Neural progenitor cell (in vitro differentiated cells): ENCODE results near the gene RFX1. TPM values are rescaled to one million over a fixed set of nuclear protein-coding genes. Genes with fewer than 3 reads are reported as not detected.

Experiments used
- DNase-seq: peaks from one replicate; pipeline ENCODE4 v3.0.0-alpha.2; 2016; ENCODE audit warnings: low spot score
- H2AFZ ChIP-seq: fragments of 200-600 bp; sonication (generic); replicated peaks from 2 replicates; pipeline ENCODE4 v1.6.1; 2016; ENCODE audit warnings: antibody characterized with exemption
- H3F3A ChIP-seq: fragments of 200-600 bp; sonication (generic); 2 replicates; pipeline ENCODE4 v1.6.1; 2016; ENCODE audit warnings: antibody characterized with exemption, low read depth
- H3K27ac ChIP-seq: fragments of 200-600 bp; sonication (generic); 2 replicates; pipeline ENCODE4 v1.5.1; 2016; ENCODE audit warnings: mild to moderate bottlenecking
- H3K27me3 ChIP-seq: fragments of 200-600 bp; sonication (generic); 2 replicates; pipeline ENCODE4 v1.6.1; 2016; ENCODE audit warnings: mild to moderate bottlenecking, moderate library complexity
- H3K36me3 ChIP-seq: fragments of 200-600 bp; sonication (generic); 2 replicates; pipeline ENCODE4 v1.5.1; 2016
- H3K4me1 ChIP-seq: fragments of 200-600 bp; sonication (generic); 2 replicates; pipeline ENCODE4 v1.6.1; 2016; ENCODE audit warnings: mixed run types
- H3K4me2 ChIP-seq: fragments of 200-600 bp; sonication (generic); 2 replicates; pipeline ENCODE4 v1.6.1; 2016
- H3K4me3 ChIP-seq: fragments of 200-600 bp; sonication (generic); 2 replicates; pipeline ENCODE4 v1.5.1; 2016
- H3K79me2 ChIP-seq: fragments of 200-600 bp; sonication (generic); 2 replicates; pipeline ENCODE4 v1.6.1; 2016; ENCODE audit warnings: low read depth
- H3K9ac ChIP-seq: fragments of 200-600 bp; sonication (generic); 2 replicates; pipeline ENCODE4 v1.6.1; 2016
- H3K9me3 ChIP-seq: fragments of 200-600 bp; sonication (generic); 2 replicates; pipeline ENCODE4 v1.5.1; 2016; ENCODE audit warnings: low read depth
- H4K20me1 ChIP-seq: fragments of 200-600 bp; sonication (generic); 2 replicates; pipeline ENCODE4 v1.6.1; 2016; ENCODE audit warnings: low read depth
- H3K27ac Mint-ChIP-seq: 3 replicates; pipeline ENCODE4 v1.8.0; 2021; ENCODE audit warnings: mixed read lengths
- H3K27me3 Mint-ChIP-seq: 2 replicates; pipeline ENCODE4 v1.8.0; 2022; ENCODE audit warnings: low read depth, mild to moderate bottlenecking, inconsistent platforms, moderate library complexity, mixed read lengths; ENCODE audit not compliant: insufficient read depth
- H3K36me3 Mint-ChIP-seq: 3 replicates; pipeline ENCODE4 v1.8.0; 2021; ENCODE audit warnings: mixed read lengths
- H3K4me1 Mint-ChIP-seq: 3 replicates; pipeline ENCODE4 v1.8.0; 2021; ENCODE audit warnings: mixed read lengths
- H3K4me3 Mint-ChIP-seq: 3 replicates; pipeline ENCODE4 v1.8.0; 2021; ENCODE audit warnings: mild to moderate bottlenecking, moderate library complexity, mixed read lengths
- H3K9me3 Mint-ChIP-seq: 3 replicates; pipeline ENCODE4 v1.8.0; 2020; ENCODE audit warnings: mixed read lengths
- EZH2 ChIP-seq: fragments of 200-600 bp; sonication (generic); IDR thresholded peaks from 2 replicates; pipeline ENCODE4 v1.6.1; 2017; ENCODE audit warnings: antibody characterized with exemption, mild to moderate bottlenecking, moderate library complexity
- EZH2phosphoT487 ChIP-seq: fragments of 200-600 bp; sonication (generic); IDR thresholded peaks from 2 replicates; pipeline ENCODE4 v1.6.1; 2017; ENCODE audit warnings: antibody characterized with exemption
- total RNA-seq: library from RNA; depleted of rRNA; stranded (reverse); fragments of >200 nt; gene quantifications from 2 replicates; pipeline ENCODE4 v1.2.3, GENCODE V29; 2015; ENCODE audit warnings: low replicate concordance
- TF ChIP-seq, protein P1 (sequence below): fragments of 200-600 bp; sonication (generic); IDR thresholded peaks from 2 replicates; pipeline ENCODE4 v1.5.1; 2017; ENCODE audit warnings: antibody characterized with exemption, mild to moderate bottlenecking

The RFX1 gene
- total RNA-seq, 1 donor from 2014 or later, result 1.0 TPM

DNA sequence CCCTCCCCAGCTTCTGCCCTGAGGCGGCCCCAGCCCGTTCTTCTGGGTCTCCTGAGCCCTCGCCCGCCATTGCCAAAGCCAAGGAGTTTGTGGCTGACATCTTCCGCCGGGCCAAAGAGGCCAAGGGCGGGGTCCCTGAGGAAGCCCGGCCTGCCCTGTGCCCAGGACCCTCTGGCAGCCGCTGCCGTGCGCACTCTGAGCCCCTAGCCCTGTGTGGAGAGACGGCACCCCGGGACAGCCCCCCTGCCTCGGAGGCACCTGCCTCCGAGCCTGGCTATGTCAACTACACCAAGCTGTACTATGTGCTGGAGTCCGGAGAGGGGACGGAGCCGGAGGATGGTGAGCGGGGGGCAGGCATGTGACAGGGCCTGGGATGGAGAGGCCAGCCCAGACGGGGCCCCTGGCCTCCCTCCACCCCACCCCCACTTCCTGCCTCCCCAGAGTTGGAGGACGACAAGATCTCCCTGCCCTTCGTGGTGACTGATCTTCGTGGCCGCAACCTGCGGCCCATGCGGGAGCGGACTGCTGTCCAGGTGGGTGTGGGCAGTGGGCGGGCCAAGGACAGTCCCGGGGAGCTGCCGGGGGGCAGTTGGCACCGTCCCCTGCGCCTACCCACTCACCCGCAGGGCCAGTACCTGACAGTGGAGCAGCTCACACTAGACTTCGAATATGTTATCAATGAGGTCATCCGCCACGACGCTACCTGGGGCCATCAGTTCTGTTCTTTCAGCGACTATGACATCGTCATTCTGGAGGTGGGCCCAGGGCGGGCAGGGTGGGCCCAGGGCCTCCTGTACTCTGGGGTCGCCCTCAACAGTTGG, 46.8 kb downstream of the RFX1 start:
- Mint-ChIP-seq H3K9me3 (no peaks in the 10 kb centered on the region), H3K27ac (no peak overlapping the region), H3K36me3 (peaks cover 18% of the 10 kb centered on the region), H3K4me3 (no peak overlapping the region), H3K4me1 (peaks cover 5% of the 10 kb centered on the region), H3K27me3 (peaks cover 4% of the 10 kb centered on the region)
- H3K36me3 ChIP-seq, result no peaks in the 10 kb centered on the region
- H3K4me1 ChIP-seq, result peaks cover 12% of the 10 kb centered on the region
- no peak overlapping the region for H3K27ac ChIP-seq
- H3K4me2 ChIP-seq, result no peak overlapping the region
- peaks cover 12% of the 10 kb centered on the region for H3K79me2 ChIP-seq
- no peak for DNase-seq
- no peak overlapping the region for H3K9ac ChIP-seq
- H2AFZ ChIP-seq, result no peak overlapping the region
- peaks cover 38% of the 10 kb centered on the region for H4K20me1 ChIP-seq
- H3K27me3 ChIP-seq, result peaks cover 16% of the 10 kb centered on the region
- TF ChIP-seq, protein P1, sequence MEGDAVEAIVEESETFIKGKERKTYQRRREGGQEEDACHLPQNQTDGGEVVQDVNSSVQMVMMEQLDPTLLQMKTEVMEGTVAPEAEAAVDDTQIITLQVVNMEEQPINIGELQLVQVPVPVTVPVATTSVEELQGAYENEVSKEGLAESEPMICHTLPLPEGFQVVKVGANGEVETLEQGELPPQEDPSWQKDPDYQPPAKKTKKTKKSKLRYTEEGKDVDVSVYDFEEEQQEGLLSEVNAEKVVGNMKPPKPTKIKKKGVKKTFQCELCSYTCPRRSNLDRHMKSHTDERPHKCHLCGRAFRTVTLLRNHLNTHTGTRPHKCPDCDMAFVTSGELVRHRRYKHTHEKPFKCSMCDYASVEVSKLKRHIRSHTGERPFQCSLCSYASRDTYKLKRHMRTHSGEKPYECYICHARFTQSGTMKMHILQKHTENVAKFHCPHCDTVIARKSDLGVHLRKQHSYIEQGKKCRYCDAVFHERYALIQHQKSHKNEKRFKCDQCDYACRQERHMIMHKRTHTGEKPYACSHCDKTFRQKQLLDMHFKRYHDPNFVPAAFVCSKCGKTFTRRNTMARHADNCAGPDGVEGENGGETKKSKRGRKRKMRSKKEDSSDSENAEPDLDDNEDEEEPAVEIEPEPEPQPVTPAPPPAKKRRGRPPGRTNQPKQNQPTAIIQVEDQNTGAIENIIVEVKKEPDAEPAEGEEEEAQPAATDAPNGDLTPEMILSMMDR, result no peak
- no peak for TF ChIP-seq EZH2phosphoT487
- TF ChIP-seq EZH2, result no peak
- peaks cover 4% of the 10 kb centered on the region for H3F3A ChIP-seq
- no peaks in the 10 kb centered on the region for H3K9me3 ChIP-seq
- H3K4me3 ChIP-seq, result no peak overlapping the region

DNA sequence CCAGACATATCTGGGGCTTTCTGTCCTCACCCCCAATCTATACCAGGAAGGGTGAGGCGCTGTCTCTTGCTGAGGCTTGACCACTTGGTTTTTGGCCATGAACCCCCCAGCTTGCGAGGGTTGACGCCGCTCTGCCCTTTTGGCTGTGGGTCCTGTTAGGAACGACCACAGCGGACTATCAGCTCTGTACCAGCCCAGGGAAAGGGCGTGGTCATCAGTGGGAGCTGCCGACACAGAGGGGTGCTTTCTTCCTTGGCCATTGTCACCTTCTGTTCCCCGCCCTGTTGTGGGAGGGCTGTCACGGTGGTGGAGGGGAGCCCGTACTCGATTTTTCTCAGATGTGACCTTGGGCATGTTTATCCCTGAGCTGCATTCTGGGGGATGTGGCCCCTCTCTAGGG, 48.1 kb downstream of the RFX1 start:
- Histone ChIP-seq H2AFZ (no peak overlapping the region), H3K4me2 (no peak overlapping the region), H3K36me3 (no peaks in the 10 kb centered on the region), H4K20me1 (peaks cover 51% of the 10 kb centered on the region), H3K4me1 (peaks cover 18% of the 10 kb centered on the region), H3F3A (peaks cover 7% of the 10 kb centered on the region), H3K9ac (no peak overlapping the region), H3K4me3 (no peak overlapping the region), H3K79me2 (peaks cover 25% of the 10 kb centered on the region), H3K27me3 (peaks cover 5% of the 10 kb centered on the region), H3K9me3 (no peaks in the 10 kb centered on the region), H3K27ac (no peak overlapping the region)
- DNase-seq, result no peak
- Mint-ChIP-seq H3K9me3 (no peaks in the 10 kb centered on the region), H3K27ac (no peak overlapping the region), H3K27me3 (peaks cover 4% of the 10 kb centered on the region), H3K36me3 (peaks cover 18% of the 10 kb centered on the region), H3K4me1 (peaks cover 12% of the 10 kb centered on the region), H3K4me3 (no peak overlapping the region)
- TF ChIP-seq EZH2 (no peak), EZH2phosphoT487 (no peak)
- TF ChIP-seq, protein P1, result no peak

DNA sequence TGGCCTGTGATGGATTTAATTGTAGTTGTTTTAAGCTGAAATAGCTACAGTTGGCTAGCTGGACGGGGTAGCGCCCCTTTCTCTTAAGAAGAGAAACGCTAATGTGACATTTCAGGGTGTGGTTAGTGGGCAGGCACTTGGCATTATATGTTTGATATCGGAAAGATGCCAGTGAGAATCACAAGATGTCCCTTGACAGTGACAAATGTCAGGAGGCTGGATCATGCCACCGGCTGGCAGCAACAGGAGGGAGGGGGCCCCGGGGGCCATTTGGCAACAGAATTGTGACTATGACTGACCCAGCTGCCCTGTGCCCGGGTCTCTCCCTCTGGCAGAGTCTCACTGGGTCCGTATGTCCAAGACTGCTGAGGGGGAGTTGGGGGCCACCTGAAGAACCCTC, 49.1 kb downstream of the RFX1 start:
- no peak overlapping the region for H3K4me3 Mint-ChIP-seq
- peaks cover 52% of the 10 kb centered on the region for H4K20me1 ChIP-seq
- H3F3A ChIP-seq, result peaks cover 4% of the 10 kb centered on the region
- H3K9me3 Mint-ChIP-seq, result no peaks in the 10 kb centered on the region
- peaks cover 18% of the 10 kb centered on the region for H3K36me3 Mint-ChIP-seq
- H3K36me3 ChIP-seq, result no peaks in the 10 kb centered on the region
- H3K27me3 Mint-ChIP-seq, result peaks cover 4% of the 10 kb centered on the region
- no peaks in the 10 kb centered on the region for H3K27me3 ChIP-seq
- H3K79me2 ChIP-seq, result peaks cover 28% of the 10 kb centered on the region
- no peak overlapping the region for H3K4me2 ChIP-seq
- TF ChIP-seq, protein P1, result no peak
- TF ChIP-seq EZH2 (no peak), EZH2phosphoT487 (no peak)
- no peak overlapping the region for H3K27ac ChIP-seq
- no peak overlapping the region for H3K9ac ChIP-seq
- H3K27ac Mint-ChIP-seq, result no peak overlapping the region
- H3K4me1 ChIP-seq, result peaks cover 10% of the 10 kb centered on the region
- DNase-seq, result no peak
- peaks cover 12% of the 10 kb centered on the region for H3K4me1 Mint-ChIP-seq
- no peak overlapping the region for H3K4me3 ChIP-seq
- H2AFZ ChIP-seq, result no peak overlapping the region
- H3K9me3 ChIP-seq, result no peaks in the 10 kb centered on the region
